Right atrium auricular region (tissue), 2 donors: Measurements from ENCODE around the gene C8A. TPM values are rescaled to one million over a fixed set of nuclear protein-coding genes. Genes with fewer than 3 reads are reported as not detected.

Experiments used
- DNase-seq: peaks from one replicate; pipeline ENCODE4 v3.0.0-alpha.2; 2019; ENCODE audit warnings: low spot score
- H3K27ac ChIP-seq, 2 donors: fragments of 200-600 bp; sonication (generic); 1 replicate in 1 of 2; 2 replicates in 1 of 2; pipeline ENCODE4 v1.5.1; 2016 to 2019
- H3K27me3 ChIP-seq, 2 donors: fragments of 200-600 bp; sonication (generic); one replicate each; pipeline versions ENCODE4 v1.5.1 to v1.6.0; 2017 to 2019
- H3K36me3 ChIP-seq: fragments of 200-600 bp; sonication (generic); one replicate; pipeline ENCODE4 v1.5.1; 2016
- H3K4me1 ChIP-seq, 2 donors: fragments of 200-600 bp; sonication (generic); one replicate each; pipeline versions ENCODE4 v1.5.1 to v1.6.0; 2017 to 2019
- H3K4me3 ChIP-seq, 2 donors: fragments of 200-600 bp; sonication (generic); 1 replicate in 1 of 2; 2 replicates in 1 of 2; pipeline ENCODE4 v1.5.1; 2017 to 2019; ENCODE audit warnings: mild to moderate bottlenecking in 1 of 2, moderate library complexity in 1 of 2
- H3K9me3 ChIP-seq, 2 donors: fragments of 200-600 bp; sonication (generic); one replicate each; pipeline ENCODE4 v1.5.1; 2019
- total RNA-seq, 2 donors: library from RNA; depleted of rRNA; stranded (reverse); fragments of >200 nt; gene quantifications; one replicate each; pipeline ENCODE4 v1.1.0, GENCODE V29; 2016
- TF ChIP-seq, protein P1 (sequence below), 2 donors: fragments of 200-600 bp; sonication (generic); IDR thresholded peaks; one replicate each; pipeline ENCODE4 v1.5.1; 2019; ENCODE audit warnings: antibody characterized with exemption in 2 of 2

The C8A gene
- total RNA-seq, 2 donors from 2014 or later = not detected

DNA sequence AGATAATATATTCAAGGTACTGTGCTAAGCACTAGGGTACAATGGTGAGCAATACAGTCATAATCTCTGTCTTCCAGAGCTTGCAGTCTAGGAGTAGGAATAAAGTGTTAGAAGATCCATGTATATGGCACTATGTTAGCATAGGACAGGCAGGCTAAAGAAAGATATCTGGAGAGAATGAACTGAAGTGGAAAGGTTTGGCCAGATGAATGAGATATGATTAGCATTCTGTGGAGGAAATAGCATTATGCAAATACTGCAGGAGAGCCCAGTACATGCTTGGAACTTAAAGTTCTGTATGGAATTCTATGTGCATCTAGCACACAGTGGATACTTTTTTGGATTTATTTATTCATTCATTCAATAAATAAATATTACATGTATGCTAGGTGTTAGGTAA is 4.7 kb downstream of the C8A start:
- Histone ChIP-seq H3K27me3 (no peaks in the 10 kb centered on the region), H3K4me1 (no peaks in the 10 kb centered on the region), H3K9me3 (no peaks in the 10 kb centered on the region), H3K27ac (no peak overlapping the region), H3K4me3 (no peak overlapping the region), H3K36me3 (no peaks in the 10 kb centered on the region)
- TF ChIP-seq, protein P1, sequence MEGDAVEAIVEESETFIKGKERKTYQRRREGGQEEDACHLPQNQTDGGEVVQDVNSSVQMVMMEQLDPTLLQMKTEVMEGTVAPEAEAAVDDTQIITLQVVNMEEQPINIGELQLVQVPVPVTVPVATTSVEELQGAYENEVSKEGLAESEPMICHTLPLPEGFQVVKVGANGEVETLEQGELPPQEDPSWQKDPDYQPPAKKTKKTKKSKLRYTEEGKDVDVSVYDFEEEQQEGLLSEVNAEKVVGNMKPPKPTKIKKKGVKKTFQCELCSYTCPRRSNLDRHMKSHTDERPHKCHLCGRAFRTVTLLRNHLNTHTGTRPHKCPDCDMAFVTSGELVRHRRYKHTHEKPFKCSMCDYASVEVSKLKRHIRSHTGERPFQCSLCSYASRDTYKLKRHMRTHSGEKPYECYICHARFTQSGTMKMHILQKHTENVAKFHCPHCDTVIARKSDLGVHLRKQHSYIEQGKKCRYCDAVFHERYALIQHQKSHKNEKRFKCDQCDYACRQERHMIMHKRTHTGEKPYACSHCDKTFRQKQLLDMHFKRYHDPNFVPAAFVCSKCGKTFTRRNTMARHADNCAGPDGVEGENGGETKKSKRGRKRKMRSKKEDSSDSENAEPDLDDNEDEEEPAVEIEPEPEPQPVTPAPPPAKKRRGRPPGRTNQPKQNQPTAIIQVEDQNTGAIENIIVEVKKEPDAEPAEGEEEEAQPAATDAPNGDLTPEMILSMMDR (IDR thresholded peaks at IDR 0.05) = no peak
- DNase-seq = no peak

DNA sequence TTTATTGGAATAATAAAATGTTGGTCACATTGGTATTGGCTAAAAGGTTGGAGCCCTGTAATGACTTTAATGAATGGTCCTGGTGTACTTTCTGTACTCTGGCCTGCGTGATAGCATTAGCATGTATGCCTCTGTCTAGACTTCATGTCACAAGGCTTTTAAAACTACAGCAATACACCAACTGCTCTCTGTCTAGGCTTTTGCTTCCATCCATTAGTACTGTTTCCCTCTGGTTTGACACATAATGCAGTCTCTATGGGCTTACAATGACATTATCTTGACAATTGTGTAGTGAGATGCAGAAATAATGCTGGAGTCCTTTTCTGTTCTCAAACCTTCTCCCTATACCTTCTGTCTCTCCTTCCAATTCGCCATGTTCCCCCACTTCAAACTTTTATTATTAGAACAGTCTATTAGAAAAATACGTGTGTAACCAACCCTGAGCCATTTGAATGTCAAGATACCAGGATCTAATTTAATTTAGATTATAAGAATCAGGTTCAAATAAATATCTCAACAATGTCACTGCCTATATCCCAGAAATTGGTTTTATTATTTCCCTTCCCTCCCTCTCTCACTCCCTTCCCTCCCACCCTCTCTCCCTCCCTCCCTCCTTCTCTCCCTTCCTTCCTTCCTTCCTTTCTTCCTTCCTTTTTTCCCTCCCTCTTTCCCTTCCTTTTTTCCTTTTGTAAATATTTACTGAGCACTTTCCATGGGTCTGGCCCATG is 8.8 kb downstream of the C8A start:
- Histone ChIP-seq H3K4me1 (no peaks in the 10 kb centered on the region), H3K27me3 (no peaks in the 10 kb centered on the region), H3K4me3 (no peak overlapping the region), H3K36me3 (no peaks in the 10 kb centered on the region), H3K9me3 (no peaks in the 10 kb centered on the region), H3K27ac (no peak overlapping the region)
- DNase-seq = no peak
- TF ChIP-seq, protein P1 (IDR thresholded peaks at IDR 0.05) = no peak

- DNase-seq = no peak
- no peaks in the 10 kb centered on the region for H3K27me3 ChIP-seq
- no peaks in the 10 kb centered on the region for H3K4me1 ChIP-seq
- H3K27ac ChIP-seq = no peak overlapping the region
- H3K9me3 ChIP-seq = no peaks in the 10 kb centered on the region
- no peak overlapping the region for H3K4me3 ChIP-seq
- TF ChIP-seq, protein P1 (IDR thresholded peaks at IDR 0.05) = no peak
- H3K36me3 ChIP-seq = no peaks in the 10 kb centered on the region
Measured at GRCh38 chr1:56864430-56864829, 9.8 kb downstream of the C8A start.

- H3K36me3 ChIP-seq = no peaks in the 10 kb centered on the region
- H3K4me1 ChIP-seq = no peaks in the 10 kb centered on the region
- DNase-seq = no peak
- TF ChIP-seq, protein P1 (IDR thresholded peaks at IDR 0.05) = no peak
- H3K27me3 ChIP-seq = no peaks in the 10 kb centered on the region
- no peaks in the 10 kb centered on the region for H3K9me3 ChIP-seq
- H3K4me3 ChIP-seq = no peak overlapping the region
- H3K27ac ChIP-seq = no peak overlapping the region
Measured at GRCh38 chr1:56866656-56867055, 12.1 kb downstream of the C8A start.

GRCh38 chr1:56867491-56867890 is 12.9 kb downstream of the C8A start:
- no peak for DNase-seq

More at GRCh38 chr1:56867491-56867890, 12.9 kb downstream of the C8A start:
- Histone ChIP-seq H3K27me3 (no peaks in the 10 kb centered on the region), H3K4me1 (no peaks in the 10 kb centered on the region), H3K36me3 (no peaks in the 10 kb centered on the region), H3K9me3 (no peaks in the 10 kb centered on the region), H3K4me3 (no peak overlapping the region), H3K27ac (no peak overlapping the region)
- TF ChIP-seq, protein P1 (IDR thresholded peaks at IDR 0.05) = no peak
